ENCODE measurements around the gene PVALEF.
"Not testable (repeated sequence)": the region's sequence is repeated elsewhere in the genome, so short reads cannot be mapped to it uniquely, and the experiment has no call there.

PVALEF gene

GRCh38 chr17:81219476-81220180 is 54.3 kb downstream of the PVALEF start:
- Histone ChIP-seq H3K36me3 (ENCODE audit: control insufficient read depth, insufficient read depth, low read length) (peaks cover 3% of the 10 kb centered on the region), H3K4me1 (ENCODE audit: control insufficient read depth, insufficient read depth, low read length) (peaks cover 8% of the 10 kb centered on the region), H3K9ac (ENCODE audit: low read length) (no peak overlapping the region), H3K4me3 (ENCODE audit: low read length) (no peak overlapping the region), H3K27me3 (ENCODE audit: control insufficient read depth, insufficient read depth, low read length) (no peaks in the 10 kb centered on the region), H3K27ac (ENCODE audit: low read depth, low read length) (no peak overlapping the region)

GRCh38 chr17:81221371-81221841 is 56.1 kb downstream of the PVALEF start:
- no peak overlapping the region for H3K9ac ChIP-seq (ENCODE audit: low read length)
- peak overlapping the region; percentile 73 for H3K4me3 ChIP-seq (ENCODE audit: low read length)

GRCh38 chr17:81221842-81222619 is 56.7 kb downstream of the PVALEF start:
- peaks cover 3% of the 10 kb centered on the region for H3K36me3 ChIP-seq (ENCODE audit: control insufficient read depth, insufficient read depth, low read length)
- no peak overlapping the region for H3K9ac ChIP-seq (ENCODE audit: low read length)
- H3K4me3 ChIP-seq (ENCODE audit: low read length) = peak overlapping the region; percentile 73
- H3K27ac ChIP-seq (ENCODE audit: low read depth, low read length) = no peak overlapping the region
- H3K27me3 ChIP-seq (ENCODE audit: control insufficient read depth, insufficient read depth, low read length) = no peaks in the 10 kb centered on the region
- peaks cover 8% of the 10 kb centered on the region for H3K4me1 ChIP-seq (ENCODE audit: control insufficient read depth, insufficient read depth, low read length)

More at GRCh38 chr17:81221371-81221841, 56.1 kb downstream of the PVALEF start:
- H3K27me3 ChIP-seq (ENCODE audit: control insufficient read depth, insufficient read depth, low read length) = no peaks in the 10 kb centered on the region
- H3K4me1 ChIP-seq (ENCODE audit: control insufficient read depth, insufficient read depth, low read length) = peaks cover 8% of the 10 kb centered on the region
- H3K27ac ChIP-seq (ENCODE audit: low read depth, low read length) = no peak overlapping the region
- H3K36me3 ChIP-seq (ENCODE audit: control insufficient read depth, insufficient read depth, low read length) = peaks cover 3% of the 10 kb centered on the region

GRCh38 chr17:81222620-81222905 is 57.3 kb downstream of the PVALEF start:
- H3K4me3 ChIP-seq (ENCODE audit: low read length) = peak overlapping the region; percentile 73
- no peak overlapping the region for H3K9ac ChIP-seq (ENCODE audit: low read length)
- H3K4me1 ChIP-seq (ENCODE audit: control insufficient read depth, insufficient read depth, low read length) = peaks cover 8% of the 10 kb centered on the region
- H3K27ac ChIP-seq (ENCODE audit: low read depth, low read length) = no peak overlapping the region
- H3K36me3 ChIP-seq (ENCODE audit: control insufficient read depth, insufficient read depth, low read length) = peaks cover 3% of the 10 kb centered on the region
- no peaks in the 10 kb centered on the region for H3K27me3 ChIP-seq (ENCODE audit: control insufficient read depth, insufficient read depth, low read length)

- Histone ChIP-seq H3K9ac (ENCODE audit: low read length) (no peak within 1 kb of the TSS), H3K4me1 (ENCODE audit: control insufficient read depth, insufficient read depth, low read length) (peaks cover 8% of the 10 kb centered on the region), H3K27ac (ENCODE audit: low read depth, low read length) (no peak within 1 kb of the TSS), H3K36me3 (ENCODE audit: control insufficient read depth, insufficient read depth, low read length) (peaks cover 3% of the 10 kb centered on the region), H3K4me3 (ENCODE audit: low read length) (peak within 1 kb of the TSS; percentile 73), H3K27me3 (ENCODE audit: control insufficient read depth, insufficient read depth, low read length) (no peaks in the 10 kb centered on the region)
These were observed 57.8 kb downstream of the PVALEF start, which contains the start of gene CEP131 for GRCh38 chr17:81222906-81223761. TSS of gene CEP131 (minus strand) at chr17:81222965. CDS start at chr17:81220056, 2,909 bp downstream.

- no peak overlapping the region for H3K9ac ChIP-seq (ENCODE audit: low read length)
- H3K4me3 ChIP-seq (ENCODE audit: low read length) = peak overlapping the region; percentile 73
- peaks cover 3% of the 10 kb centered on the region for H3K36me3 ChIP-seq (ENCODE audit: control insufficient read depth, insufficient read depth, low read length)
- H3K4me1 ChIP-seq (ENCODE audit: control insufficient read depth, insufficient read depth, low read length) = peaks cover 8% of the 10 kb centered on the region
- no peaks in the 10 kb centered on the region for H3K27me3 ChIP-seq (ENCODE audit: control insufficient read depth, insufficient read depth, low read length)
- no peak overlapping the region for H3K27ac ChIP-seq (ENCODE audit: low read depth, low read length)
These were observed 58.4 kb downstream of the PVALEF start for GRCh38 chr17:81223762-81224130.

GRCh38 chr17:81227630-81228029 is 62.3 kb downstream of the PVALEF start:
- not testable (repeated sequence) for H3K27me3 ChIP-seq (ENCODE audit: control insufficient read depth, insufficient read depth, low read length); H3K27ac ChIP-seq (ENCODE audit: low read depth, low read length); H3K4me1 ChIP-seq (ENCODE audit: control insufficient read depth, insufficient read depth, low read length); H3K9ac ChIP-seq (ENCODE audit: low read length); H3K4me3 ChIP-seq (ENCODE audit: low read length)
- peaks cover 20% of the 10 kb centered on the region for H3K36me3 ChIP-seq (ENCODE audit: control insufficient read depth, insufficient read depth, low read length)

GRCh38 chr17:81228420-81228819 is 63.1 kb downstream of the PVALEF start:
- no peak overlapping the region for H3K9ac ChIP-seq (ENCODE audit: low read length)
- no peaks in the 10 kb centered on the region for H3K27me3 ChIP-seq (ENCODE audit: control insufficient read depth, insufficient read depth, low read length)
- H3K27ac ChIP-seq (ENCODE audit: low read depth, low read length) = no peak overlapping the region
- peaks cover 20% of the 10 kb centered on the region for H3K36me3 ChIP-seq (ENCODE audit: control insufficient read depth, insufficient read depth, low read length)
- no peak overlapping the region for H3K4me3 ChIP-seq (ENCODE audit: low read length)
- H3K4me1 ChIP-seq (ENCODE audit: control insufficient read depth, insufficient read depth, low read length) = peaks cover under 1% of the 10 kb centered on the region

GRCh38 chr17:81228834-81229665 is 63.7 kb downstream of the PVALEF start:
- Histone ChIP-seq H3K4me3 (ENCODE audit: low read length) (no peak overlapping the region), H3K27ac (ENCODE audit: low read depth, low read length) (no peak overlapping the region), H3K9ac (ENCODE audit: low read length) (no peak overlapping the region), H3K27me3 (ENCODE audit: control insufficient read depth, insufficient read depth, low read length) (no peaks in the 10 kb centered on the region), H3K4me1 (ENCODE audit: control insufficient read depth, insufficient read depth, low read length) (no peaks in the 10 kb centered on the region), H3K36me3 (ENCODE audit: control insufficient read depth, insufficient read depth, low read length) (peaks cover 20% of the 10 kb centered on the region)

GRCh38 chr17:81229666-81229920 is 64.3 kb downstream of the PVALEF start:
- no peak overlapping the region for H3K4me3 ChIP-seq (ENCODE audit: low read length)
- no peaks in the 10 kb centered on the region for H3K27me3 ChIP-seq (ENCODE audit: control insufficient read depth, insufficient read depth, low read length)
- H3K9ac ChIP-seq (ENCODE audit: low read length) = no peak overlapping the region
- peaks cover 20% of the 10 kb centered on the region for H3K36me3 ChIP-seq (ENCODE audit: control insufficient read depth, insufficient read depth, low read length)
- no peaks in the 10 kb centered on the region for H3K4me1 ChIP-seq (ENCODE audit: control insufficient read depth, insufficient read depth, low read length)
- H3K27ac ChIP-seq (ENCODE audit: low read depth, low read length) = no peak overlapping the region

- H3K36me3 ChIP-seq (ENCODE audit: control insufficient read depth, insufficient read depth, low read length) = peaks cover 20% of the 10 kb centered on the region
- no peaks in the 10 kb centered on the region for H3K4me1 ChIP-seq (ENCODE audit: control insufficient read depth, insufficient read depth, low read length)
- no peak overlapping the region for H3K9ac ChIP-seq (ENCODE audit: low read length)
- H3K27ac ChIP-seq (ENCODE audit: low read depth, low read length) = no peak overlapping the region
- H3K27me3 ChIP-seq (ENCODE audit: control insufficient read depth, insufficient read depth, low read length) = no peaks in the 10 kb centered on the region
- no peak overlapping the region for H3K4me3 ChIP-seq (ENCODE audit: low read length)
These were observed 64.9 kb downstream of the PVALEF start for GRCh38 chr17:81230043-81230820.
